CD4-positive, alpha-beta T cell treated with Interleukin-6 for 4 hours (primary cell): ENCODE measurements around the gene TGFBR1.
"Not testable (repeated sequence)": the region's sequence is repeated elsewhere in the genome, so short reads cannot be mapped to it uniquely, and the experiment has no call there.

Experiments
- DNase-seq: peaks from one replicate; pipeline ENCODE4 v3.0.0-alpha.2; 2020; ENCODE audit warnings: mixed read lengths

The TGFBR1 gene

DNA sequence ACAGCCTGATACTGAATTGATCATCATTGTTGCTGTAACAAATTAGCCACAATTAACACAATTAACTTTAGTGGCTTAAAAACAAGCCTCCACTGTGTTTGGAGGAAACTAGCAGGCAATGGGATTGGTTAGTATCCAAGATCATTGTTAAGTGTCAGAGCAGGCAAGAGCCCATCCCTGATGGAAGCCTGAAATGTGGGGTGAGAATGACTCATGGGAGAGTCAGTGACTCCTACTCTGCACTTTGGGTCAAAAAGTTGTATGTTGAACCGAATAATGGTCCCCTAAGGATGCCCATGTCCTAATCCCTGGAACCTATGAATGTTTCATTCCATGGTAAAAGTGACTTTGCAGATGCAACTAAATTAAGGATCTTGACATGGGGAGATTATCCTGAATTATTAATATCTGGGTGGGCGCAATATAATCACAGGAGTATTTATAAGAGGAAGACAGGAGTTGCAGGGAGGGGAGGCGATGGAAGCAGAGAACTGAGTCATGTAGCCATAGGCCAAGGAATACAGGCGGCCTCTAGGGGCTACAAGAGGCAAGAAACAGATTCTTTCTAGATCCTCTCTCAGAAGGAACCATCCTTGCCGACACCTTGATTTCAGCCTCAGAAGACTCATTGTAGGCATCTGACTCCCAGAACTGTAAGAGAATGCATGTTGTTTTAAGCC, 88.0 kb downstream of the TGFBR1 start:
- DNase-seq = no peak

DNA sequence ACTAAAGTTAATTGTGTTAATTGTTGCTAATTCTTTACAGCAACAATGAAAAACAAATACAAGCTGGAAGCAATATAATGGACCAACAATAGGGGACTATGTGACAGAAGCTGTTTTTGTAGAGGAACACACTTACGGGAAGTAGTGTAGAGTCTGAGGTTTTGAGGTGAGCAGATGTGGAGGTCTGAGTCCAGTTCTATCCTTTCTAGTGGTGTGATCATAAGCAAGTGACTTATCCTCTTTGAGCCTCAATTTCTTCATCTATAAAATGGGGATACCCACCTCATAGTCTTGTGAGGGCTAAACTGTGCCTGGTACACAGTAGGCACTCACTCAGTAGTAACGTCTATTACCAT, 88.5 kb downstream of the TGFBR1 start:
- no peak for DNase-seq

DNA sequence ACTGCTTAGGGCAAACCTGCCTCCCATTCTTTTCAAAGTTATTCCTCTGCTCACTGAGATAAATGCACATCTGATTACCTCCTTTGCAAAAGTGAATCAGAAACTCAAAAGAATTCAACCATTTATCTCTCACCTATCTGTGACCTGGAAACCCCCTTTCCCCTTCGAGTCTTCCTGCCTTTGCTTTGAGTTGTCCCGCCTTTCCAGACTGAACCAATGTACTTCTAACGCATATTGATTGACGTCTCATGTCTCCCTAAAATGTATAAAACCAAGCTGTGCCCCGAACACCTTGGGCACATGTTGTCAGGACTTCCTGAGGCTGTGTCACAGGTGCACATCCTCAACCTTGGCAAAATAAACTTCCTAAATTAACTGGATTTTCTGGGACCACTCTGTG, 91.6 kb downstream of the TGFBR1 start:
- not testable (repeated sequence) for DNase-seq

DNA sequence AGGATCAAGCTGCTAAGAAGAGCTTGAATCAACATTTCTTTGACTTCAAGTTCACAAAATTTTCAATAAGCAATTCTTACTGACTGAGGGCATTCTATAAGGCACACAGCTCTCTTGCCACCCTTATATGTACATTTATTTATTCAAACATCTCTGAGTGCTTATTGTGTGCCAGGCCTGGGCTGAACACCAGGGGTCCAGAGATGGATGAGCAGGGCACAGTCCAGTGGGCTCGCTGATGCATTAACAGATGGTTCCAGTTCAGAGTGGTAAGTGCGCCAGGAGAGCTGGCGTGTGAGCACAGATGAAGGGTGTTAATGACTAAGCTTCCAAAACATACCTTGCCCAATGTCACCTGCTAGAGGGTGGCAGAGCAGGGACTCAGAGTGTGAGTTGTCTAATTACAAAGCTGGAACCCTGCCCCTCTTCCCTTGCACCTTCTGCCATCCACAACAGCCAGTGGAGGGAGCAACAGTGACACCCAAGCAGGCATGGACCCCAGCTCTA, 92.3 kb downstream of the TGFBR1 start:
- DNase-seq = no peak

DNA sequence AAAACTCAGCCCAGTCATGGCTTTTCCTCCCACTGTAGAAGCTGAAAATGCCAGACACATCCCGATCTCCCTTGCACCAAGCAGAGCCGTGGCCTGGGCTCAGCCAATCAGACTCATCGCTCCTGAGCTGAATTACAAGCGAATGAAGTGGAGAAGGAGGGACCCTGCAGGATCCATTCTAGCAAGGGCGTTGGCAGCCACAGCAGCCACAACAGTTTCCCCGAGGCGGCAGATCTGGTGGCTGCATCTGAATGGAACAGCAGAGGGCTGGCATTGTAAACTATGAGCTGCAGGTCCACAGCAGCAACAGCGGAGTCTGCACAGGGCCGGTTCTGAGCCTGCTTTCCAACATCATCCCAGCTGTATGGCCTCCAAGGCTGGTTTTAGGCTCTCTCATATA, 93.1 kb downstream of the TGFBR1 start:
- DNase-seq = no peak

DNA sequence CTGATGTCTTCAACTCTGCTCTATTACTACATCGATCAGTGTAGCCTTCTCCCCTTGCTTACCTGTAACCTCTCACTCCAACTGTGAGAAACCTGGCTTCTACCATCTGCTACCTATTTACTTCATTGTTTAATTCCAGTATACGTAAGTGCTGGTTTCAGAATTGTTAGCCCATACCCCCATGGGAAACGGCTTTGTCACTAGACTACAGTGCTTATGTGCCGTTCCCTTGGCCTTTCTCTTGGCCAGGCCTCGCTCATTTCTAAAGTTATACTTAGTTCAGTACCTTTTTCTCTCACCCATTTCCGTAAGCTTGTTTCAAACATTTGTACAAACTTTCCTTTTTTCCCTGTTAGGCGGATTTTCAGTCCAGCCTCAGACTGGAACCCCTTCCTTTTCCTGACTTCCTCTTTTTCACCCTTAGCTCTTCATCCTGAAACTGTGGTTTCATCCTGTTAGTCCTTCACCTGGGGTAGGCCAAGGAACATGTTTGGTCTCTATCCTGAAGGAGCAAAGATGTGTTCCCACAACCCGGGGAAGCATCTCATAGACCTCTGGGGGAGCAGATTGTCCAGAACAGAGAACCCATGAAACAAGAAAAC, 95.1 kb downstream of the TGFBR1 start:
- no peak for DNase-seq

DNA sequence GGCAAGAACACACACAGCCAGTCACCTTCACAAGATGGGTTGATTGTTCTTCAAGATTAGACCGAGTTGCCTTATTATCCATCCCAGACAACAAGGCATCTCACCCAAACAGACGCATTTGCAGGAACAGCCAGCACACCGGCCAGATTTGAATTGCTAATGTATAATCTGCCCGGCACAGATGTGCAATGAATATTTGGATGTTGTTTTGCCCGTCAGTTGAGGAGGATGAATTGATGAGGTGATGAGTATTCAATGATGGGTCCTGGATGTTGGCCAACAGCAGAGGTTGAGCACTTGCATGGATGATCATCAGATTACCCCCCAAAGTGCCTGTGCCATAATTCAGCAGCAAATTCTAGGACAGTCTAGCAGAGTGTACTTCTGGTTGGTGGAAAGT, 96.7 kb downstream of the TGFBR1 start:
- no peak for DNase-seq
